DND-41 (cell line): ENCODE data around the gene KRTAP9-1.

Experiments
- ATAC-seq: fragments of 200-7000 bp; cut with Tn5 transposase; 3 replicates; pipeline ENCODE4 v1.9.1; 2021; ENCODE audit warnings: low read depth; ENCODE audit not compliant: insufficient read depth
- DNase-seq: peaks from one replicate; pipeline ENCODE4 v3.0.0-alpha.2; 2020
- H2AFZ ChIP-seq: 2 replicates; pipeline ENCODE4 v1.6.0; 2012; ENCODE audit warnings: low read depth, low read length
- H3K27ac ChIP-seq: 2 replicates; pipeline ENCODE4 v1.5.1; 2012; ENCODE audit warnings: low read length, inconsistent platforms
- H3K27me3 ChIP-seq: fragments of 200-600 bp; sonication (generic); 2 replicates; pipeline ENCODE4 v1.6.0; 2012; ENCODE audit warnings: low read length, mild to moderate bottlenecking, inconsistent platforms; ENCODE audit not compliant: insufficient read depth, poor library complexity
- H3K36me3 ChIP-seq: 2 replicates; pipeline ENCODE4 v1.5.1; 2012; ENCODE audit warnings: low read length, inconsistent platforms; ENCODE audit not compliant: insufficient read depth
- H3K4me1 ChIP-seq: 2 replicates; pipeline ENCODE4 v1.5.1; 2012; ENCODE audit warnings: mild to moderate bottlenecking, low read length; ENCODE audit not compliant: insufficient read depth
- H3K4me2 ChIP-seq: 2 replicates; pipeline ENCODE4 v1.6.0; 2012; ENCODE audit warnings: mild to moderate bottlenecking, moderate library complexity, low read length, inconsistent platforms; ENCODE audit not compliant: insufficient read depth
- H3K4me3 ChIP-seq, 2 experiments: fragments of 200-600 bp in 1 of 2; shearing (Covaris generic) in 1 of 2; 2 replicates each; pipeline ENCODE4 v1.5.1; 2012 to 2016; ENCODE audit warnings: inconsistent platforms in 2 of 2, low read length in 2 of 2, mild to moderate bottlenecking in 2 of 2, low read depth in 1 of 2, moderate library complexity in 1 of 2
- H3K79me2 ChIP-seq: 2 replicates; pipeline ENCODE4 v1.6.0; 2012; ENCODE audit warnings: low read length, inconsistent platforms; ENCODE audit not compliant: insufficient read depth
- H3K9ac ChIP-seq: 2 replicates; pipeline ENCODE4 v1.6.0; 2012; ENCODE audit warnings: low read depth, mild to moderate bottlenecking, inconsistent platforms, low read length, moderate library complexity
- H3K9me3 ChIP-seq: 2 replicates; pipeline ENCODE4 v1.5.1; 2012; ENCODE audit warnings: low read length, moderate library complexity, mild to moderate bottlenecking, inconsistent platforms; ENCODE audit not compliant: insufficient read depth, severe bottlenecking
- H4K20me1 ChIP-seq: 2 replicates; pipeline ENCODE4 v1.6.0; 2012; ENCODE audit warnings: low read length; ENCODE audit not compliant: insufficient read depth
- CTCF ChIP-seq: IDR thresholded peaks from 2 replicates; pipeline ENCODE4 v1.5.1; 2012; ENCODE audit warnings: borderline replicate concordance, low read length, moderate library complexity, mild to moderate bottlenecking; ENCODE audit not compliant: poor library complexity, severe bottlenecking; ENCODE audit errors: extremely low read depth
- EZH2 ChIP-seq: IDR thresholded peaks from 3 replicates; pipeline ENCODE4 v1.6.1; 2012; ENCODE audit warnings: borderline replicate concordance, low read depth, mild to moderate bottlenecking, moderate library complexity, low read length, inconsistent platforms; ENCODE audit not compliant: severe bottlenecking

KRTAP9-1 gene

GRCh38 chr17:41199421-41200078 is 9.9 kb downstream of the KRTAP9-1 start:
- Histone ChIP-seq H3K36me3 (no peaks in the 10 kb centered on the region), H3K27ac (no peak overlapping the region), H3K4me2 (no peak overlapping the region), H3K9ac (no peak overlapping the region), H3K4me1 (no peaks in the 10 kb centered on the region), H3K4me3 (no peak overlapping the region), H2AFZ (no peak overlapping the region), H3K27me3 (no peaks in the 10 kb centered on the region), H3K79me2 (no peaks in the 10 kb centered on the region), H3K9me3 (no peaks in the 10 kb centered on the region), H4K20me1 (no peaks in the 10 kb centered on the region)
- no peak for DNase-seq
- TF ChIP-seq CTCF (no peak), EZH2 (no peak)
- no peak for ATAC-seq

- Histone ChIP-seq H3K9ac (no peak overlapping the region), H3K79me2 (no peaks in the 10 kb centered on the region), H3K4me3 (no peak overlapping the region), H3K27me3 (peaks cover 8% of the 10 kb centered on the region), H3K27ac (no peak overlapping the region), H2AFZ (no peak overlapping the region), H3K36me3 (no peaks in the 10 kb centered on the region), H3K4me1 (no peaks in the 10 kb centered on the region), H3K9me3 (no peaks in the 10 kb centered on the region), H3K4me2 (no peak overlapping the region), H4K20me1 (no peaks in the 10 kb centered on the region)
- TF ChIP-seq EZH2: no peak
- TF ChIP-seq CTCF: no peak
- ATAC-seq (no peak), DNase-seq (no peak)
Observed at GRCh38 chr17:41211845-41212466, 22.3 kb downstream of the KRTAP9-1 start.

GRCh38 chr17:41212524-41213169 is 23.0 kb downstream of the KRTAP9-1 start:
- ATAC-seq: no peak
- no peak for DNase-seq

More at GRCh38 chr17:41212524-41213169, 23.0 kb downstream of the KRTAP9-1 start:
- H3K27me3 ChIP-seq: peaks cover 8% of the 10 kb centered on the region
- H3K36me3 ChIP-seq: no peaks in the 10 kb centered on the region
- H3K4me1 ChIP-seq: no peaks in the 10 kb centered on the region
- no peaks in the 10 kb centered on the region for H4K20me1 ChIP-seq
- no peaks in the 10 kb centered on the region for H3K79me2 ChIP-seq
- H3K9me3 ChIP-seq: no peaks in the 10 kb centered on the region
- no peak for TF ChIP-seq CTCF
- TF ChIP-seq EZH2: no peak
- H3K9ac ChIP-seq: no peak overlapping the region
- no peak overlapping the region for H3K4me2 ChIP-seq
- H2AFZ ChIP-seq: no peak overlapping the region
- H3K4me3 ChIP-seq: no peak overlapping the region
- no peak overlapping the region for H3K27ac ChIP-seq
